PFSK-1 (cell line): Measurements from ENCODE around the gene KLK14.

ENCODE experiments used
- FOXP2 ChIP-seq: optimal IDR thresholded peaks from 2 replicates; pipeline ENCODE3; 2011; ENCODE audit warnings: borderline replicate concordance, control low read depth, inconsistent platforms; ENCODE audit not compliant: insufficient read depth; ENCODE audit errors: extremely low read length, extremely low read depth
- POLR2AphosphoS5 ChIP-seq: IDR thresholded peaks from 2 replicates; pipeline ENCODE4 v1.6.1; 2012; ENCODE audit warnings: low read depth, mild to moderate bottlenecking, control low read depth, low read length, moderate library complexity
- REST ChIP-seq, 2 experiments: IDR thresholded peaks; 2 replicates each; pipeline versions ENCODE4 v1.6.1 to v1.8.0; 2011 to 2012; ENCODE audit warnings: low read depth in 2 of 2, low read length in 2 of 2, control low read depth in 1 of 2, inconsistent platforms in 1 of 2, mild to moderate bottlenecking in 1 of 2, moderate library complexity in 1 of 2; ENCODE audit not compliant: insufficient read depth in 1 of 2

GRCh38 chr19:51066393-51067186 is 16.1 kb downstream of the KLK14 start:
- TF ChIP-seq POLR2AphosphoS5 (no peak), REST (IDR thresholded peaks at IDR 0.05; ENCODE audit: insufficient read depth in 1 of 2, low read depth in 2 of 2, low read length in 2 of 2) (no peak), FOXP2 (no peak)
